Suprapubic skin (tissue), 3 donors: ENCODE data around the gene BORA.

Experiments
- CTCF ChIP-seq, 2 donors: fragments of 200-600 bp in 1 of 2; fragments of 450-650 bp in 1 of 2; sonication (generic) in 1 of 2; IDR thresholded peaks; one replicate each; pipeline ENCODE4 v1.5.1; 2016 to 2019; ENCODE audit warnings: antibody characterized with exemption in 2 of 2, mild to moderate bottlenecking in 1 of 2, moderate library complexity in 1 of 2
- POLR2AphosphoS5 ChIP-seq, 3 donors: sonication (generic); formaldehyde crosslinking; IDR thresholded peaks; one replicate each; pipeline ENCODE4 v1.6.1; 2017; ENCODE audit warnings: antibody characterized with exemption in 3 of 3

- TF ChIP-seq POLR2AphosphoS5 (IDR thresholded peaks at IDR 0.05) (no peak), CTCF (IDR thresholded peaks at IDR 0.05) (no peak)
Measured at GRCh38 chr13:72774019-72774418, 46.3 kb downstream of the BORA start.
